WTC11 (cell line): Measurements from ENCODE around the gene CCDC68. TPM values are rescaled to one million over a fixed set of nuclear protein-coding genes. Genes with fewer than 3 reads are reported as not detected.

Source experiments
- ATAC-seq: fragments of 200-7000 bp; cut with Tn5 transposase; 2 replicates; pipeline ENCODE4 v1.10.0; 2021; ENCODE audit warnings: mild to moderate bottlenecking, moderate library complexity
- CTCF ChIA-PET: fragments of 300-600 bp; sonication (Branson Sonifier 250); formaldehyde crosslinking; loops from one replicate; lab custom pipeline; 2021; ENCODE audit warnings: antibody characterized with exemption; lab: Charles Lee
- POLR2A ChIA-PET: fragments of 350-600 bp; sonication (Branson Sonifier 250); formaldehyde crosslinking; loops from one replicate; lab custom pipeline; 2021; ENCODE audit warnings: antibody characterized with exemption; lab: Charles Lee
- DNase-seq: peaks from one replicate; pipeline ENCODE4 v3.0.0; 2021; ENCODE audit warnings: low spot score
- H3K27ac Mint-ChIP-seq: 2 replicates; pipeline ENCODE4 v1.8.0; 2021; ENCODE audit warnings: mixed read lengths
- H3K27me3 Mint-ChIP-seq: 2 replicates; pipeline ENCODE4 v1.8.0; 2021; ENCODE audit warnings: low read depth, mild to moderate bottlenecking, moderate library complexity, mixed read lengths
- H3K36me3 Mint-ChIP-seq: 2 replicates; pipeline ENCODE4 v1.8.0; 2021; ENCODE audit warnings: mixed read lengths
- H3K4me1 Mint-ChIP-seq: 2 replicates; pipeline ENCODE4 v1.8.0; 2022; ENCODE audit warnings: mixed read lengths
- H3K4me3 Mint-ChIP-seq: 2 replicates; pipeline ENCODE4 v1.8.0; 2021; ENCODE audit warnings: mild to moderate bottlenecking, moderate library complexity, mixed read lengths
- H3K9me3 Mint-ChIP-seq: 2 replicates; pipeline ENCODE4 v1.8.0; 2021; ENCODE audit warnings: mixed read lengths
- AR ChIP-seq: fragments of 250-450 bp; sonication (Bioruptor Pico); IDR thresholded peaks from 2 replicates; pipeline ENCODE4 v1.9.0; 2021; ENCODE audit warnings: mild to moderate bottlenecking
- E2F1 ChIP-seq: sonication (generic); formaldehyde crosslinking; IDR thresholded peaks from 2 replicates; pipeline ENCODE4 v1.8.0; 2022; ENCODE audit warnings: mild to moderate bottlenecking, missing genetic modification reagents
- EMX1 ChIP-seq: fragments of 250-450 bp; sonication (Bioruptor Pico); IDR thresholded peaks from 2 replicates; pipeline ENCODE4 v1.8.0; 2021; ENCODE audit warnings: mild to moderate bottlenecking
- HMGA2 ChIP-seq: fragments of 250-450 bp; sonication (Bioruptor Pico); IDR thresholded peaks from 2 replicates; pipeline ENCODE4 v1.4.0; 2021; ENCODE audit warnings: mild to moderate bottlenecking, moderate library complexity
- HMGXB4 ChIP-seq: sonication (generic); formaldehyde crosslinking; IDR thresholded peaks from 2 replicates; pipeline ENCODE4 v1.8.1; 2023; ENCODE audit warnings: mild to moderate bottlenecking, moderate library complexity, missing genetic modification reagents
- KAT7 ChIP-seq: sonication (generic); formaldehyde crosslinking; IDR thresholded peaks from 2 replicates; pipeline ENCODE4 v1.8.1; 2023; ENCODE audit warnings: missing genetic modification reagents, mild to moderate bottlenecking, borderline replicate concordance
- MLX ChIP-seq: sonication (generic); formaldehyde crosslinking; IDR thresholded peaks from 2 replicates; pipeline ENCODE4 v1.8.1; 2023; ENCODE audit warnings: mild to moderate bottlenecking, missing genetic modification reagents, moderate library complexity
- NFATC4 ChIP-seq: fragments of 250-450 bp; sonication (Bioruptor Pico); IDR thresholded peaks from 2 replicates; pipeline ENCODE4 v1.9.0; 2021; ENCODE audit warnings: mild to moderate bottlenecking
- NR2C2 ChIP-seq: sonication (generic); formaldehyde crosslinking; IDR thresholded peaks from 2 replicates; pipeline ENCODE4 v1.8.0; 2022; ENCODE audit warnings: mild to moderate bottlenecking, missing genetic modification reagents
- PREB ChIP-seq: sonication (generic); formaldehyde crosslinking; IDR thresholded peaks from 2 replicates; pipeline ENCODE4 v1.8.1; 2022; ENCODE audit warnings: mild to moderate bottlenecking, missing genetic modification reagents, moderate library complexity, borderline replicate concordance
- RORB ChIP-seq: fragments of 250-450 bp; sonication (Bioruptor Pico); IDR thresholded peaks from 2 replicates; pipeline ENCODE4 v1.9.0; 2021; ENCODE audit warnings: mild to moderate bottlenecking
- STAT6 ChIP-seq: sonication (generic); formaldehyde crosslinking; conservative IDR thresholded peaks from 2 replicates; pipeline ENCODE4 v1.8.1; 2023; ENCODE audit warnings: mild to moderate bottlenecking, low read depth, missing genetic modification reagents, moderate library complexity
- TP53 ChIP-seq: sonication (generic); formaldehyde crosslinking; IDR thresholded peaks from 2 replicates; pipeline ENCODE4 v1.8.1; 2023; ENCODE audit warnings: mild to moderate bottlenecking, missing genetic modification reagents
- USF2 ChIP-seq: sonication (generic); formaldehyde crosslinking; IDR thresholded peaks from 2 replicates; pipeline ENCODE4 v1.8.1; 2023; ENCODE audit warnings: mild to moderate bottlenecking, missing genetic modification reagents, moderate library complexity
- ZMAT4 ChIP-seq: fragments of 250-450 bp; sonication (Bioruptor Pico); IDR thresholded peaks from 2 replicates; pipeline ENCODE4 v1.9.0; 2021; ENCODE audit warnings: mild to moderate bottlenecking
- ZNF232 ChIP-seq: sonication (generic); formaldehyde crosslinking; IDR thresholded peaks from 2 replicates; pipeline ENCODE4 v1.8.0; 2022; ENCODE audit warnings: mild to moderate bottlenecking, missing genetic modification reagents
- ZNF281 ChIP-seq: sonication (generic); formaldehyde crosslinking; IDR thresholded peaks from 2 replicates; pipeline ENCODE4 v1.8.0; 2023; ENCODE audit warnings: mild to moderate bottlenecking, missing genetic modification reagents
- ZNF416 ChIP-seq: fragments of 250-450 bp; sonication (Bioruptor Pico); IDR thresholded peaks from 2 replicates; pipeline ENCODE4 v1.9.0; 2021; ENCODE audit warnings: mild to moderate bottlenecking, inconsistent platforms
- ZNF423 ChIP-seq: fragments of 250-450 bp; sonication (Bioruptor Pico); IDR thresholded peaks from 2 replicates; pipeline ENCODE4 v2.1.2; 2022; ENCODE audit warnings: mild to moderate bottlenecking, moderate library complexity
- total RNA-seq: library from RNA; stranded (reverse); gene quantifications from 3 replicates; pipeline ENCODE4 v1.2.3, GENCODE V29; 2021

Gene CCDC68
- total RNA-seq, 1 experiment from 2014 or later: 0.92 TPM

GRCh38 chr18:55003695-55004094, 44.4 kb upstream of the CCDC68 start:
- H3K4me1 Mint-ChIP-seq: peaks cover 15% of the 10 kb centered on the region
- no peaks in the 10 kb centered on the region for H3K36me3 Mint-ChIP-seq
- no peak for ATAC-seq
- POLR2A ChIA-PET: no interaction called here
- no peak for DNase-seq
- H3K4me3 Mint-ChIP-seq: no peak overlapping the region
- CTCF ChIA-PET: no interaction called here
- no peak overlapping the region for H3K27ac Mint-ChIP-seq
- H3K27me3 Mint-ChIP-seq: no peaks in the 10 kb centered on the region
- TF ChIP-seq ZMAT4 (CRISPR knock-in tag) (no peak), STAT6 (CRISPR knock-in tag) (no peak), NR2C2 (CRISPR knock-in tag) (no peak), NFATC4 (CRISPR knock-in tag) (no peak), TP53 (CRISPR knock-in tag) (no peak), ZNF423 (no peak), ZNF416 (CRISPR knock-in tag) (no peak), PREB (no peak), MLX (CRISPR knock-in tag) (no peak), E2F1 (no peak), KAT7 (CRISPR knock-in tag) (no peak), EMX1 (CRISPR knock-in tag) (no peak)
- no peaks in the 10 kb centered on the region for H3K9me3 Mint-ChIP-seq

GRCh38 chr18:55002261-55002660, 43.0 kb upstream of the CCDC68 start:
- ChIA-PET CTCF (no interaction called here), POLR2A (no interaction called here)
- no peak overlapping the region for H3K27ac Mint-ChIP-seq
- H3K4me1 Mint-ChIP-seq: peaks cover 15% of the 10 kb centered on the region
- DNase-seq: no peak
- no peaks in the 10 kb centered on the region for H3K9me3 Mint-ChIP-seq
- H3K36me3 Mint-ChIP-seq: no peaks in the 10 kb centered on the region
- no peaks in the 10 kb centered on the region for H3K27me3 Mint-ChIP-seq
- no peak for ATAC-seq
- no peak overlapping the region for H3K4me3 Mint-ChIP-seq
- TF ChIP-seq ZNF281 (CRISPR knock-in tag) (no peak), HMGXB4 (no peak), AR (CRISPR knock-in tag) (no peak), HMGA2 (CRISPR knock-in tag) (no peak), ZNF423 (no peak), USF2 (CRISPR knock-in tag) (no peak), ZNF232 (no peak), RORB (no peak), KAT7 (CRISPR knock-in tag) (no peak)
